ENCODE measurements around the gene ZNF385C.

Gene ZNF385C

DNA sequence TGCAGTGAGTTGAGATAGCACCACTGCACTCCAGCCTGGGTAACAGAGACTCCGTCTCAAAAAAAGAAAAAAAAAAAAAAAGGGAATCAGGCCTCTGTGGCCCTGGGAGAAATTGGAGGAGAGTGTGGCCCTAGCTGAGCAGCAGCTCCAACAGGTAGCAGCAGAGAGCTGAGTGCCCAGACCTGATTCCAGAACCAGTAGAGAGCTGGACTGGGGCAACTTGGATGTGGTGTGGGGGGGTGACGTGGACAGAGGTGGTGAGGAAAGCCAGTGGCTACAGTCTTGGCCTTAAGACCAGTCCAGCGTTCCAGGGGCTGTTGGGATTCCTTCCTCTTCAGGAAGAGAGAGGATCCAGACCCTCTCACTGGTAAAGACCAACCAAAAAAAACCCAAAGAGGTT is 26.0 kb upstream of the ZNF385C start:
- DNase-seq (ENCODE audit: low read depth, low spot score), result no peak

DNA sequence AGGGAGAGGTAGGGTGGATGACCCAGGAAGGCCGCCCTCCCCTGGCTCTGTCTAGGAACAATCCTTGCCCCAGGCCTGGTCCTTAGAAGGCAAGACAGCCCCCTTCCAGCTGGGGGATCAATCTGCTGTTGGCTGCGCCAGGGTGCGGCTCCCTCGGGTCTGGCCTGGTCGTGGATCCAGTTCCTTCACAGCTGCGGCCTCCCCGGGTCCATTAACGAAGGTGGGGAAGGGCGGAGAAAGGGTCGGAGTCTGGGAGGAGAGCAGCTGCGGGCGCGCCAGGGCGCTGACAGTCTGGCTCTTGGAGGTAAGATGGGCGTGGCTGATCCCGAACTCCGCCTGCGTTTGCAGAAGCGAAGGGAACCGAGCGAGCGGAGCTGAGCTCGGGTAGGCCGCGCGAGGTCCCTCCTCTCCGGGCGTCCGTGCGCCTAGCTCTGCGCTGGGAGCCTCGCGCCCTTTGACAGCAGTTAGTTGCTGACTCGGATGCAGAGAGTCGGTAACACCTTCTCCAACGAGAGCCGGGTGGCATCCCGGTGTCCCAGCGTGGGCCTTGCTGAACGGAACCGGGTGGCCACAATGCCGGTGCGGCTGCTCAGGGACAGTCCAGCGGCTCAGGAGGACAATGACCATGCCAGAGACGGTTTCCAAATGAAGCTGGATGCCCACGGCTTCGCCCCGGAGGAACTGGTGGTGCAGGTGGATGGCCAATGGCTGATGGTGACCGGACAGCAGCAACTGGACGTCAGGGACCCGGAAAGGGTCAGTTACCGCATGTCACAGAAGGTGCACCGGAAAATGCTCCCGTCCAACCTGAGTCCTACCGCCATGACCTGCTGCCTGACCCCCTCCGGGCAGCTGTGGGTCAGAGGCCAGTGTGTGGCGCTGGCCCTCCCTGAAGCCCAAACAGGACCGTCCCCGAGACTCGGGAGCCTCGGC is 24.4 kb upstream of the ZNF385C start, which contains the start of gene HSPB9:
HSPB9 (plus strand) TSS at position 434 of the 933 bp plus-strand sequence; CDS start at position 481, 47 bp downstream.
- no peak for DNase-seq (ENCODE audit: low read depth, low spot score)

DNA sequence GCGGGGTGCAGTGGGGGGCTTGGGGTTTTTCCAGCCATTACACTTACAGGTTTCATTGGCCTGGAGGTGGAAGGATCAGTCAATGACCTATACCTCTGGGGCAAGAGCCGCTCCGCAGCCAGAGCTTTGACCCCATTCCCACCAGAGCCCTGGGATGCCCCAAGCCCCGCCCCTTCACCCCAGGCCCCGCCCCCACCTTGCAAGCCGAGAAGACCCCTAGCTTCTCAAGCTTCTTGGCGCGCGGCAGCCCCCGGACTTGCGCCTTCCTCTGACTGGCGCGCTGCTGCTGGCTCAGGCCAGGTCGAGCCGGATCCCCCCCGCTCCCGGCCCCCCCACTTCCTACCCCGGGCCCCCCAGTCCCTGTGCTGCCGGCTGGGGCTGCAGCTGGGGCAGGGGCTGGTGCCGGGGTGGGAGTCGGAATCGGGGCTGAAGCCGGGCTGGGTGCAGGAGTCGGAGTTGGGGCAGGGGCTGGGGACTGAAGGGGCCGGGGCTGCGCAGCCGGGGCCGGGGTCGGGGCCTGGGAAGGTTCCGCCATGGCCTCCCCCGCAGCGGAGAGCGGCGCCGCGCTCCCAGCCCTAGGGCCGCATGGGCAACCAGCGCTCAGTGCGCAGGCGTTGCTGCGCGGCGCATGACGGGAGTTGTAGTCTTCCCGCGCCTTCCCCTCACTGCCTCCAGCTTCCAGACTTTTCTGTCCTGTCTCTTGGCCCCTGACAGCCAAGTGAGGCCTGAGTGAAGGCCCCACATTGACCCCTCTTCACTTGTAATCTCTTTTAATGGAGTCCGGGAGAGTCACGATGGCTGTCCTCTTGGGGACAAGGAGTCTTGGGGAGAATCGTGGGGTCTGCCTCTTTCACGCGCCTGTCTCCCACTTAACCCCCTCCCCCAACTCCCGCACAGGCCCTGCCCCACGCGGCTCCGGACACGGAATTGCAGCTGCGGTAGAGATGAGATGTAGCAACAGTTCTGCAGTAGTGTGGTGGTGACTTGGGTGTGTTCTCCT is 22.8 kb upstream of the ZNF385C start, which contains the start of gene KAT2A:
KAT2A (minus strand) TSS at position 598 of the 1,000 bp plus-strand sequence; CDS start at position 535, 63 bp downstream.
- DNase-seq (ENCODE audit: low read depth, low spot score), result peak; percentile 52

DNA sequence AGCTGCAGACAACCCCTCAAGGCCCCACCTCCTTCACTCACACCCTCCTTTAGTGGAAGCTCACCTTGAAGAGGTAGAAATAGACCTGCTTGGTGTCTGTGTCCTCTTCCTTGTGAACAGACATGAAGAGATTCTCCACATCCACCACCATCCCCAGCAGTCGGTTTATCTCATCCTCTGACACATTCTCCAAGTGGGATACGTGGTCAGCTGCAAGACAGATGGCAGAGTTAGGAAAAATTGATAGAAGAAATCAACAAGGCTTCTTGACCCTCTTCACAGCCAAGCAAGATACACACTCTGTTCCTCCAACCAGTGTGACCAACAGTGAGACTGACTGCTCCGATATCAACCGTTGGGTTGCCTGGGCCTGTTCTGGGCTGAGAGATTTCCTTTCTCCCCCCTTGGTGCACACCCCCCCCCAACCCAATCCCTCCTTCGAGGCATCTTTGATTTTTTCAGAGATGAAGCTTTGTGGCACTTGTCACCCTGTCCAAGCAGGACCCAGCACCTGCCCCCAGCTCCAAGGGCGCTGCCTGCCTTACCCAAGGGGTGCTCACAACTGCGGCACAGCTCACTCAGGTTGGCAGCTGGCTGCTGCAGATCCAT is 22.0 kb upstream of the ZNF385C start:
- DNase-seq (ENCODE audit: low read depth, low spot score), result no peak

DNA sequence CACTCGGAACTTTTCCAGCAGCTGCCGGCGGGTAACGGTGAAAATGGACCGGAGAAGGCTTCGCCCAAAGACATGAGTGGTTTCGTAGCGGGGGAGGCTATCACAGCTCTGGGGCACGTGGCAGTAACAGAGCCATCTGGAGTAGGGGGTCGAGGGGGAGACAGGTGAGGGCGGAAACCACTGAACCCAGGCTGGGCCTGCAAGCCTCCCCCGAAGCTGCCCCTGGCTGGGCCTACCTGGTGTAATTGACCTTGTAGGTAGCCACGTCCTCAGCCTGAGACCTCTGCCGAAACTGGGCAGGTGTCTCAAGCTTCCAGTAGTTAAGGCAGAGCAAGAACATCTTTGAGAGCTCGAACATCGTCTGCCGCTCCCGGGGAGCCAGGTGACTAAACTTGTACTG is 21.0 kb upstream of the ZNF385C start:
- DNase-seq (ENCODE audit: low read depth, low spot score), result no peak

DNA sequence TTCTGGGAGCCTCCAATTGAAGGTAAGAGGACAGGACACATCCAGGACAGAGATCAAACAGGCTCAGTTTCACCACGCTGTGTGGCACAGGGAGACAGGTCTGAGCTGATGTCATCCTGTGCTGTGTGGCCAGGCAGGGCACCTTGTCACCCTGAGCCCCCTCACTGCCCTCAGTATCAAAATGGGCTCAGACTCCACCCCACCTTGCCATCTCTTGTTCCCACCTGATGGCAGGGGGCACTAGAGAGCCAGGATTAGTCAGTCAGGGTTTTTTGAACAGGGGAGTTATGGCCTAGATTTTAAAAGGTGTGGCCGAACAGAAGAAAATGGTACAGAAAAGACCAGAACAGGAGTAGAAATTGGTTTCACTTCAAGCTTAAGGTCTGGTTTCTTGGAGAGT is 20.3 kb upstream of the ZNF385C start:
- peak; percentile 25 for DNase-seq (ENCODE audit: low read depth, low spot score)

DNA sequence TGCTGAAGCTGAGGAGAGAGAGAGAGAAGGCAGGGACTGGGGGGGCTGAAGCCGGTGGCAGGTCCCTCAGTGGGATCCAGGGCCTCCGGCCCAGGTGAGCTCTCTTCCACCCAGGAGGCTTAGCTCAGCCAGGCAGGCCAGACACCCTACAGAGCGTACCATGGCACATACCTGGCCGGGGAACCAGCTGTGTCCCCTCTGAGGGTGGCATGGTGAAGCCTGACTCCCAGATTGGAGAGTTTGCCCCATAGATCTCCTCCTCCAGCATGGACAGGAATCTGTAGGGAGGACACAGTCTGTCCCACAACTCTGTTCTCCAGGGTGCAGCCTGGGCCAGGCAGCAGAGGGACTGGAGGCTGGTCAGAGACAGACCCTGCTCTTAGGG is 19.8 kb upstream of the ZNF385C start:
- DNase-seq (ENCODE audit: low read depth, low spot score), result no peak

DNA sequence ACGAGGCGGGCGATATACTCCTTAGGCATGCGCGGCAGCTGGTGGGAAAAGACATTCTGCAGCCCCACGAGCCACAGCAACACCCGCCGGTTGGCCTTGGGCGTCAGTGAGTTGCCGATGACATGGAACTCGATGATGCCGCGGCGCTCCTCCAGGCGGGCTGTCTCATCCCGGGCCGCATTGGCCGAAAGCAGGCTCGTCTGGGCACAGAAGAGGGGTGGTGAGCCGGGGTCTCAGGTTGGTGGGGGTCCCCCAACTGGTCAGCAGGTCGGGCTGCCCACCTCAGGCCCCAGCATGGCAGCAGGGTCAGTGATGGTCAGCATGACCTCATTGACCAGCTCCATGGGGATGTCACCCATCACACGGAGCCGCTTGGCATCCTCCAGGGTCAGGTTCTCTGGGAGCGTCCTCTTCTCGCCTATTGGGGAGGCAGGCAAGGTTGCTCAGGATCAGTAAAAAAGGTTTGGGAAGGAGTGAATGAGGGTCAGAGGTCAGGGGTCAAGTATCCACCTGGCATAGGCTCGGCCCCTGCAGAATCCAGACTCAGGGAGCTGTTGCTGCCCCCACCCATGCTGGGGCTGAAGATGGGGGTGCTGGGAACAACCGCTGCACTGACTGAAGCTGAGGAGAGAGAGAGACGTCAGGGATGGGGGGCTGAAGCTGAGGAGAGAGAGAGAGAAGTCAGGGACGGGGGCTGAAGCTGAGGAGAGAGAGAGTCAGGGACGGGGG is 19.3 kb upstream of the ZNF385C start:
- no peak for DNase-seq (ENCODE audit: low read depth, low spot score)

DNA sequence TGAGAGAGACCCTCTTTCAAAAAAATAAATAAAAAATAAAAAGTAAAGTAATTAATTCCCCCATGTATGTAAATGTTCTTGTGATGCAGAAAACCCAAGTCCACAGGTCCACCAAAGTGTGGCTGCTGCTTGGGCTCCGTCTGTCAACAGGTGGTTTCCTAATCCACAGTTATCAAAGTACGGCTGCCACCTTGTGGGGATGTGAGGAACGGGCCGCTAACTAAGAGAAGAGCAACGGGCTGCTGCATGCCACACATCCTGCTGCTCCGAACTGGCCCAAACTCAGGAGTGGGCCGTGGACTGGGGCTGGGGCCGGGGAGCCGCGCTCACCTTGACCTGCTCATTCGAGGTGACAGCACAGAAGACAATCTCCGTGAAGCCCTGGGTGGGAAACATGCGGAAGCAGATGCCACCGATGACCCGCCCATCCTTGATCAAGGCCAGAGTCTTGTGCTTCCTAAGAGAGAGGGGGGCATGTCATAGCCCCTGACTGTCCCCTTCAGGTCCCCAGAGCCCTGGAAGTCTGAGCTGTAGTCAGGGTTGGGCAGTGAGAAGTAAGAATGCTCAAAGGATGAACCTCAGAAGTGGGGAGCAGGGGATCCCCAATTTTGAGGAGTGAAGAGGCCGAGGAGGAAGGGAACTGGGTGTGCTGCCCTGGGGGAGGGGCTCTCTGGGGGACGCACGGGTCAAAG is 18.6 kb upstream of the ZNF385C start:
- DNase-seq (ENCODE audit: low read depth, low spot score), result peak; percentile 66

DNA sequence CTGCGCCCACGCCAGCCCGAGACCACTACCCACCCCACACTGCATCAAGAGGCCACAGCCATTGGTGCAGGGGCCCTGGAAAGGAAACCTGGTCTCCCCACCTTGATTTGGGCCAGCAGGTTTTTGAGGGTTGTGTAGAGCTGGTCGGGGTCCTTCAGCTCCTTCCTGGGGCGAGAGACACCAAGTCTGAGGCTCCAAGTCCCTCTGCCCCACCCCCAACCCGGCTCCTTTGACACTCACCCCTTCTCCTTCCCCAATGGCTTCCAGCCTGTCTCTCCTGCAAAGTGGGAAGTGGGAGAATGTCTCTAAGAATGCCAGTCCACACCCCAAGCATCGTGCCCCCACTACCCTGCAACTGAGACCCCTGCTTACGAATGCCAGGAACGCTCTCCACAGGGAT is 15.8 kb upstream of the ZNF385C start:
- no peak for DNase-seq (ENCODE audit: low read depth, low spot score)

DNA sequence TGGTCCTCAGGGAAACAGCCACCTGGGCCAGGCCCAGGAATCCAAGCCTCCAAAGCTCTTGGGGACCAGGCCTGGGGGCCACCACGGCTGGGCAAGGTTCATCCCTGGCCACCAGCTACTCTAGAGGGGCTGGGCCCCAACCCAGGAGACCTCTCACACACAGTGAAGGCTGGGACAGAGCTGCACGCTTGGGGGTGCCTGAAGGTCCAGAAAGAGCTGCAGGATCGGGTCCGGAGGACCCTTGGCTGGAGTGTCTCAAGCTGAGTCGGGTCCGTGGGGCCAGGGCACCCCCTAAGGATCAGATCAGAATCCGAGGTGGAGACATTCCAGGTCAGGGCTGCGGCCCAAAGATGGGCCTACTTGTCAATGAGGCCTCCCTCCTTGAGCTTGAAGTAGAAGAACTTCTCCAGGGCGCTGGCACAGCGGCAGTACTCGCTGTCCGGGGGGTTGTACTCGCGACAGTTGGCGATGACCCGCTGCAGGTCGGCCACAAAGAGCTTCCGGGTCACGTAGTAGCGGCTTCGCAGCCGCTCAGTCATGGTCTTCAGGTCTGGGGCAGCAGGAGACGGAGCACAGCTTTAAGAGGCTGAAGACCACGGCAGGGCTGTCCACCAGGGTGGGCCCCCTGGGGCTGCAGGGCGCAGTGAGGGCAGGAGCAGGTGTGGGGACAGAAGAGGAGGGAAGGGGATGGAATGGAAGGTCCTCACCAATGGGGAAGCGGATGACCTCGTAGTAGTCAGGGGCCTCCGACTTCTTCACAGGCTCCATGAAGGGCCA is 15.2 kb upstream of the ZNF385C start:
- no peak for DNase-seq (ENCODE audit: low read depth, low spot score)

DNA sequence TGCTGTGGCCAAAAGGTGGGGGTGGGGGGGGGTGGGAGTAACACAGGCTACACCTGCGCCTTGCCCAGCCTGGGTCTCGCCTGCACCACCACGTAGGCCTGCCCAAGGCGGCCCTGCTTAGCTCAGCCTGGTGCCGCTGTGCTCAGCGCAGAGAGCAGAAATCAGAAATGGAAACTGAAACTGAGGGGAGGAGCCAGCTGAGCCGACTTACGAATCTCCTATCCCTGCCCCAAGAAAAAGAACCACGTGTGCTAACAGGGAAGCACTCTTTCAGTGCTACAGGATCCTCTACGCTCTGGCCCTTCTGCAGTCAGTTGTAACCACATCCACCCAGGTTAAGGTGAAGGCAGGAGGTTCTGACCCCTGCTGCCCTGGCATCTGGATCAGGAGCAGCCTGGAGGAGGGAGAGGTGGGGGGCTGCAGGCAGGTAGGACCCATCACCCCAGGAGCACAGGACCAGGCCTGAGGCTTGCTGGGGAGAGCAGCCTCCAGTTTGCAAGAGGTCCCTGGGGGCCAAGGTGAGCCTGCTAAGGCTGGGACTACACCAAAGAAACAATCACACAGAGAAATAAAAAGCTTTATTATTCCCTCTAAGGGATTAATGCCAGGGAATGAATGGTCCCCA is 14.4 kb upstream of the ZNF385C start, which contains the start of gene DHX58:
DHX58 (minus strand) TSS at position 163 of the 625 bp plus-strand sequence. CDS start 822 bp downstream, outside the sequence.
- DNase-seq (ENCODE audit: low read depth, low spot score), result peak; percentile 58

DNA sequence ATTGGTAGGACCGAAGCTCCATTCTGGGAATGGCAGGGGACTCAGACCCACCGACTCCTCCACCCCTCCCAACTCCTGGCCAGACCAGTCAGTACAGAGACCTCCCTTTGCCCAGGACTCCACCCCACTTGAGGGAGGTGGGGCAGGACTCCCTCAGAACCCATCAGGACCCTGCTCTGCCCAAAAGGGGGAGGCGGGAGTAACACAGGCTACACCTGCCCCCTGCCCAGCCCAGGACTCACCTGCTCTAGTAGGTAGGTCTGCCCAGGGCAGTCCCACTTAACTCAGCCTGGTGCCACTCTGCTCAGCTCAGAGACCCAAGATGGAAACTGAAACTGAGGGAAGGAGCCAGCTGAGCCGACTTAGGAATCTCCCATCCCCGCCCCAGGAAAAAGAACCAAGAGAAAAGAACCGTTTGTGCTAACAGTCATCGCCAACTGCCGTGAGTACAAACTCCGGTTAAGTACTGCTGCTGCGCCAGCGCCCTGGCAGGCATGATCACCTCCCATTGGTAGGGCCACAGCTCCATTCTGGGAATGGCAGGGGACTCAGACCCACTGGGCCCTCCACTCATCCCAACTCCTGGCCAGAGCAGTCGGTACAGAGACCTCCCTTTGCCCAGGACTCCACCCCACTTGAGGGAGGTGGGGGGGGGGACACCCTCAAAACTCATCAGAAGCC is 13.7 kb upstream of the ZNF385C start:
- no peak for DNase-seq (ENCODE audit: low read depth, low spot score)

DNA sequence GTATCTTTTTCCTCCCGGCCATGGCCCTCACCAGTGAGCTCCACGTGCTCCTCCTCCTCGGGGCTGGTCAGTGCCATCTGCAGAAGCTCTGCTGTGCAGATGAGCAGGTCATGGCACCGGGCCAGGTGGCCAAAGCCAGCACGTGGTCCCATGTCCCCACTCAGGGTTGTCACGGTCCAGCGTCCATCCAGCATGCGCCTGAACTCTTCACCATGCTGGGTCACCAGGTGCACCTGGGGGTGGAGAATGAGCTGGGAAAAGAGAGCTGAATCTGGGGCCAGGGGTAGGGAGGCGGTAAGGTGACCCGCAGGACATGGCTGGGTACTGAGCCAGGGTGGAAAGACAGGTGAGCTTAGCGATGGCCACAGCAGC is 13.0 kb upstream of the ZNF385C start:
- no peak for DNase-seq (ENCODE audit: low read depth, low spot score)

DNA sequence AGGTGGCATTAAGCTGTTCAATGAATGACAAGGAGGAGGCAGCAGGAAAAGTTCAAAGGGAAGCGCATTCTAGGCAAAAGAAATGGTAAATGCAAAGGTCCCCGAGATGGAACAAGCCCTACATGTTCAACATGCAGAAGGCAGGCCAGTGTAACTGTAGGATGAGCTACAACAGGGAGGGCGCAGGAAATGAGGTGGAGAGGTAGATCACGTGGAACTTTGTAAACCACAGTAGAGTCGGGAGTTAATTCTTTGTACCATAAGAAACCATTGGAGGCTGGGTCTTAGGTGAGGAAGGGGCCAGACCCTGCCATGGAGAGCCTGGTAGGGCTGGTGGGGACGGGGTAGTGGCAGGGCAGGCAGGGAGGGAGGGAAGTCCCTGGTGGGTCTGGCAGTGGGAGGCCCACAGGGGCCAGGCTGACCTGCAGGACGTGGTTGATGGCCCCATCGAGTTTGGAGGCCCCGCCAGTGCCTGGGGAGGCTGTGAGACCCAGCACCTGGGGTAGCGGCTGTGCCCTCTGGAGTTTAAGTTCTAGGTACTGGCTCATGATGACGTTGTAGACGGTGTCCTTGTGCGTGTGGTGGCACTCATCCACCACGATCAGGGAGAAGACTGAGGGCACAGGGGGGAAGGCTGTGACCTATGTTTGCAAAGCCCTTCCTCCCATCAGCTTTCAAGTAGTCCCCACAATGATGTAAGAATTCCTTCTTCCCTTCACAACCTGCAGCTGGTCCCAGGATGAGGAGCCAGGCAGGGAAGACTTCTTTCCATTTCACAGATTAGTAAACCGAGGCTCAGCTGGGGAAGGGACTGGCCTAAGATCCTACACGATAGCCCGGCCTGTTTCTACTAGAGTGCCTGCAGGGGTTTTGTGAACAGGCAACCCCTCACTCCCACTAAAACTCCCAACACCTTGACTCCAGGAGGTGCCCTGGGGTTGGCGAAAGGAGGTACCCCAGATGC is 12.3 kb upstream of the ZNF385C start:
- DNase-seq (ENCODE audit: low read depth, low spot score), result no peak

DNA sequence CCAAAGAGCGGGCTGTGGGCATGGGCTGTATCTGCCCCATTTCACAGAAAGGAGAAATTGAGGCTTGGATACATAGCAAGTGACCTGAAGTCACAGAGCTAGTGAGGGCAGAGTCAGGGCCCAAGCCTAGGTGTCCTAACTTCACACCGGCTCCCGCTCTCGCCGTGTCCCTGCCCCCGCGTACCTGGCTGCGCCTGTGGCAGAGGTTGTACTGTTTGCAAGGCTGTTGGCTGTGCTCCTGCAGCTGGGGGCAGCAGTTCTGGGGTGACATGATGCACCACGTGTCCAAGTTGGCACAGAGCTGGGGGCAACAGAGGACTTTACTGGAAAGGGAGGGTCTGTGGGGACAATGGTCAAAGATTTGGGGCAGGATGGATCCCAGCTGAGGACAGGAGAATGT is 10.8 kb upstream of the ZNF385C start:
- DNase-seq (ENCODE audit: low read depth, low spot score), result no peak

Measured in activated naive CD8-positive, alpha-beta T cell treated with anti-CD3 and anti-CD28 coated beads, Interleukin-2, amount 50 U/mL, for 16 hours (primary cell).